SK-N-SH (cell line): Measurements from ENCODE around the gene MRPS23.
A peak's percentile ranks its signal among the peaks of the same experiment; 100 is the strongest.

Source experiments
- CTCF ChIP-seq: fragments of 200-600 bp; sonication (generic); IDR thresholded peaks from 2 replicates; pipeline ENCODE4 v1.6.1; 2017; ENCODE audit warnings: antibody characterized with exemption, mild to moderate bottlenecking, moderate library complexity
- EZH2phosphoT487 ChIP-seq: fragments of 200-600 bp; sonication (generic); IDR thresholded peaks from 2 replicates; pipeline ENCODE4 v1.6.1; 2017; ENCODE audit warnings: low read depth, mixed run types, mild to moderate bottlenecking, antibody characterized with exemption, moderate library complexity, borderline replicate concordance
- FOXM1 ChIP-seq: IDR thresholded peaks from 2 replicates; pipeline ENCODE4 v1.4.0; 2012; ENCODE audit warnings: low read depth, mild to moderate bottlenecking
- MAX ChIP-seq: IDR thresholded peaks from 2 replicates; pipeline ENCODE4 v1.4.0; 2012; ENCODE audit warnings: low read depth
- MEF2A ChIP-seq: IDR thresholded peaks from 2 replicates; pipeline ENCODE4 v1.4.0; 2012; ENCODE audit warnings: low read depth, borderline replicate concordance
- MXI1 ChIP-seq: IDR thresholded peaks from 2 replicates; pipeline ENCODE4 v1.6.1; 2012; ENCODE audit warnings: mild to moderate bottlenecking, low read depth, low read length, improper control_type of control experiment
- NRF1 ChIP-seq: IDR thresholded peaks from 2 replicates; pipeline ENCODE4 v1.6.1; 2012; ENCODE audit warnings: low read depth, mild to moderate bottlenecking, low read length
- PBX3 ChIP-seq: IDR thresholded peaks from 2 replicates; pipeline ENCODE4; 2012
- RAD21 ChIP-seq: IDR thresholded peaks from 2 replicates; pipeline ENCODE4 v1.6.1; 2012; ENCODE audit warnings: mild to moderate bottlenecking, low read length
- RCOR1 ChIP-seq: fragments of 150-350 bp; IDR thresholded peaks from 2 replicates; pipeline ENCODE4 v1.6.1; 2017; ENCODE audit warnings: antibody characterized with exemption, low read length
- REST ChIP-seq: IDR thresholded peaks from 2 replicates; pipeline ENCODE4 v1.6.1; 2012; ENCODE audit warnings: mild to moderate bottlenecking, low read depth, low read length, moderate library complexity
- RFX5 ChIP-seq: IDR thresholded peaks from 2 replicates; pipeline ENCODE4 v1.6.1; 2012; ENCODE audit warnings: mild to moderate bottlenecking, improper control_type of control experiment, low read length
- YY1 ChIP-seq: IDR thresholded peaks from 2 replicates; pipeline ENCODE4 v1.4.0; 2012; ENCODE audit warnings: low read depth, mild to moderate bottlenecking

GRCh38 chr17:57833179-57833939 lies 16.5 kb downstream of the MRPS23 start:
- no peak for TF ChIP-seq MAX
- no peak for TF ChIP-seq EZH2phosphoT487
- peak; percentile 100 for TF ChIP-seq CTCF
- peak; percentile 49 for TF ChIP-seq MXI1
- peak; percentile 95 for TF ChIP-seq RAD21
- TF ChIP-seq YY1 = no peak
- peak; percentile 61; the same call in 1 of the 2 replicates for TF ChIP-seq RFX5
- no peak for TF ChIP-seq REST
- TF ChIP-seq FOXM1 = no peak
- no peak for TF ChIP-seq MEF2A
- TF ChIP-seq RCOR1 = no peak
- TF ChIP-seq NRF1 = no peak
- no peak for TF ChIP-seq PBX3
